ENCODE results near the gene ABCC1.
"Not testable (repeated sequence)": the region's sequence is repeated elsewhere in the genome, so short reads cannot be mapped to it uniquely, and the experiment has no call there.

Gene ABCC1

GRCh38 chr16:15952265-15952711, 2.9 kb downstream of the ABCC1 start:
- no peak overlapping the region for H3K4me3 ChIP-seq (ENCODE audit: low read depth, low read length)
- no peak for TF ChIP-seq CTCF (IDR thresholded peaks at IDR 0.05; ENCODE audit: insufficient read depth, low read depth, low read length, missing control alignments)
- DNase-seq (ENCODE audit: low read depth): no peak

- no peak for DNase-seq (ENCODE audit: low read depth)
- TF ChIP-seq CTCF (IDR thresholded peaks at IDR 0.05; ENCODE audit: insufficient read depth, low read depth, low read length, missing control alignments): no peak
- no peak overlapping the region for H3K4me3 ChIP-seq (ENCODE audit: low read depth, low read length)
Measured at GRCh38 chr16:15953477-15953876, 4.1 kb downstream of the ABCC1 start.

GRCh38 chr16:15953929-15954813, 4.8 kb downstream of the ABCC1 start:
- no peak for TF ChIP-seq CTCF (IDR thresholded peaks at IDR 0.05; ENCODE audit: insufficient read depth, low read depth, low read length, missing control alignments)
- no peak for DNase-seq (ENCODE audit: low read depth)
- no peak overlapping the region for H3K4me3 ChIP-seq (ENCODE audit: low read depth, low read length)

GRCh38 chr16:15954814-15955151, 5.4 kb downstream of the ABCC1 start:
- no peak for TF ChIP-seq CTCF (IDR thresholded peaks at IDR 0.05; ENCODE audit: insufficient read depth, low read depth, low read length, missing control alignments)
- H3K4me3 ChIP-seq (ENCODE audit: low read depth, low read length): no peak overlapping the region
- no peak for DNase-seq (ENCODE audit: low read depth)

- TF ChIP-seq CTCF (IDR thresholded peaks at IDR 0.05; ENCODE audit: insufficient read depth, low read depth, low read length, missing control alignments): no peak
- DNase-seq (ENCODE audit: low read depth): no peak
- H3K4me3 ChIP-seq (ENCODE audit: low read depth, low read length): no peak overlapping the region
Measured at GRCh38 chr16:15955425-15955824, 6.0 kb downstream of the ABCC1 start.

GRCh38 chr16:15956106-15956505, 6.7 kb downstream of the ABCC1 start:
- not testable (repeated sequence) for DNase-seq (ENCODE audit: low read depth); H3K4me3 ChIP-seq (ENCODE audit: low read depth, low read length)

- no peak for TF ChIP-seq CTCF (IDR thresholded peaks at IDR 0.05; ENCODE audit: insufficient read depth, low read depth, low read length, missing control alignments)
- no peak overlapping the region for H3K4me3 ChIP-seq (ENCODE audit: low read depth, low read length)
- DNase-seq (ENCODE audit: low read depth): no peak
Measured at GRCh38 chr16:15958703-15959348, 9.4 kb downstream of the ABCC1 start.
